ENCODE measurements around the gene EFHD2. TPM values are rescaled to one million over a fixed set of nuclear protein-coding genes. Genes with fewer than 3 reads are reported as not detected.

EFHD2 gene
- total RNA-seq, 1 experiment from 2014 or later, result 192 TPM

- Histone ChIP-seq H3K4me3 (ENCODE audit: low read length) (no peak overlapping the region), H3K27ac (ENCODE audit: low read length) (no peak overlapping the region), H3K4me2 (ENCODE audit: low read length) (no peak overlapping the region), H3F3A (ENCODE audit: low read length, unreplicated experiment) (no peaks in the 10 kb centered on the region), H3K36me3 (ENCODE audit: low read depth, low read length) (no peaks in the 10 kb centered on the region), H3K27me3 (ENCODE audit: low read length) (no peaks in the 10 kb centered on the region), H3K4me1 (ENCODE audit: insufficient read depth, low read length) (no peaks in the 10 kb centered on the region), H4K20me1 (ENCODE audit: low read length) (no peaks in the 10 kb centered on the region), H3K9ac (ENCODE audit: low read length) (no peak overlapping the region), H3K9me2 (replicated peaks; ENCODE audit: low read length) (no peaks in the 10 kb centered on the region), H3K9me3 (ENCODE audit: low read length) (no peaks in the 10 kb centered on the region), H3K79me2 (ENCODE audit: low read length) (no peaks in the 10 kb centered on the region), H2AFZ (ENCODE audit: low read length) (no peak overlapping the region)
- no TSS peak for BruUV-seq (replicated peaks)
- ATAC-seq (no peak), DNase-seq (no peak)
- TF ChIP-seq CTCF (conservative IDR thresholded peaks at IDR 0.05; ENCODE audit: low read depth, low read length) (no peak), EZH2phosphoT487 (IDR thresholded peaks at IDR 0.05; ENCODE audit: borderline replicate concordance, low read length) (no peak), EZH2 (IDR thresholded peaks at IDR 0.05; ENCODE audit: low read length, unreplicated experiment) (no peak)
- intact Hi-C loops (cut with micrococcal nuclease), result no loop called here
- POLR2A ChIA-PET (ENCODE audit: unreplicated experiment), result no interaction called here
- CTCF ChIA-PET, result no interaction called here
These were observed 10.0 kb upstream of the EFHD2 start for GRCh38 chr1:15399710-15400109.

GRCh38 chr1:15400627-15401026, 9.1 kb upstream of the EFHD2 start:
- no peak overlapping the region for H2AFZ ChIP-seq (ENCODE audit: low read length)
- no peak overlapping the region for H3K4me3 ChIP-seq (ENCODE audit: low read length)
- no peaks in the 10 kb centered on the region for H3F3A ChIP-seq (ENCODE audit: low read length, unreplicated experiment)
- H4K20me1 ChIP-seq (ENCODE audit: low read length), result no peaks in the 10 kb centered on the region
- no peak for DNase-seq
- no peaks in the 10 kb centered on the region for H3K27me3 ChIP-seq (ENCODE audit: low read length)
- no peak for ATAC-seq
- H3K9me3 ChIP-seq (ENCODE audit: low read length), result no peaks in the 10 kb centered on the region
- H3K79me2 ChIP-seq (ENCODE audit: low read length), result no peaks in the 10 kb centered on the region
- TF ChIP-seq CTCF (conservative IDR thresholded peaks at IDR 0.05; ENCODE audit: low read depth, low read length) (no peak), EZH2 (IDR thresholded peaks at IDR 0.05; ENCODE audit: low read length, unreplicated experiment) (no peak), EZH2phosphoT487 (IDR thresholded peaks at IDR 0.05; ENCODE audit: borderline replicate concordance, low read length) (no peak)
- H3K36me3 ChIP-seq (ENCODE audit: low read depth, low read length), result no peaks in the 10 kb centered on the region
- ChIA-PET CTCF (no interaction called here), POLR2A (ENCODE audit: unreplicated experiment) (no interaction called here)
- H3K4me2 ChIP-seq (ENCODE audit: low read length), result no peak overlapping the region
- no TSS peak for BruUV-seq (replicated peaks)
- no peak overlapping the region for H3K27ac ChIP-seq (ENCODE audit: low read length)
- intact Hi-C loops (cut with micrococcal nuclease), result no loop called here
- H3K4me1 ChIP-seq (ENCODE audit: insufficient read depth, low read length), result no peaks in the 10 kb centered on the region
- H3K9me2 ChIP-seq (replicated peaks; ENCODE audit: low read length), result no peaks in the 10 kb centered on the region
- no peak overlapping the region for H3K9ac ChIP-seq (ENCODE audit: low read length)

- H3K9me3 ChIP-seq (ENCODE audit: low read length), result no peaks in the 10 kb centered on the region
- intact Hi-C loops (cut with micrococcal nuclease), result no loop called here
- H3K27ac ChIP-seq (ENCODE audit: low read length), result no peak overlapping the region
- ChIA-PET CTCF (no interaction called here), POLR2A (ENCODE audit: unreplicated experiment) (no interaction called here)
- ATAC-seq, result no peak
- no peaks in the 10 kb centered on the region for H3K36me3 ChIP-seq (ENCODE audit: low read depth, low read length)
- H3K4me3 ChIP-seq (ENCODE audit: low read length), result no peak overlapping the region
- H3K79me2 ChIP-seq (ENCODE audit: low read length), result no peaks in the 10 kb centered on the region
- BruUV-seq (replicated peaks), result no TSS peak
- H3K9ac ChIP-seq (ENCODE audit: low read length), result no peak overlapping the region
- no peaks in the 10 kb centered on the region for H3K4me1 ChIP-seq (ENCODE audit: insufficient read depth, low read length)
- H3K4me2 ChIP-seq (ENCODE audit: low read length), result no peak overlapping the region
- no peaks in the 10 kb centered on the region for H3F3A ChIP-seq (ENCODE audit: low read length, unreplicated experiment)
- DNase-seq, result no peak
- no peak for TF ChIP-seq EZH2phosphoT487 (IDR thresholded peaks at IDR 0.05; ENCODE audit: borderline replicate concordance, low read length)
- TF ChIP-seq EZH2 (IDR thresholded peaks at IDR 0.05; ENCODE audit: low read length, unreplicated experiment), result no peak
- no peak for TF ChIP-seq CTCF (conservative IDR thresholded peaks at IDR 0.05; ENCODE audit: low read depth, low read length)
- H3K9me2 ChIP-seq (replicated peaks; ENCODE audit: low read length), result no peaks in the 10 kb centered on the region
- no peaks in the 10 kb centered on the region for H4K20me1 ChIP-seq (ENCODE audit: low read length)
- H3K27me3 ChIP-seq (ENCODE audit: low read length), result no peaks in the 10 kb centered on the region
- no peak overlapping the region for H2AFZ ChIP-seq (ENCODE audit: low read length)
These were observed 8.2 kb upstream of the EFHD2 start for GRCh38 chr1:15401391-15402055.
